ENCODE data around the gene ABCD1. TPM values are rescaled to one million over a fixed set of nuclear protein-coding genes. Genes with fewer than 3 reads are reported as not detected.

The ABCD1 gene
- total RNA-seq, 4 donors from 2014 or later, result 5.9 to 9.4 (median 7.4) TPM

GRCh38 chrX:153771415-153772315 is 47.0 kb downstream of the ABCD1 start:
- H3K9me3 ChIP-seq, result no peaks in the 10 kb centered on the region
- H3K27ac ChIP-seq, result no peak overlapping the region
- H3K27me3 ChIP-seq, result no peaks in the 10 kb centered on the region
- DNase-seq (ENCODE audit: low spot score in 2 of 2), result peak in 1 of 2 donors; percentile 60
- no peaks in the 10 kb centered on the region for H3K36me3 ChIP-seq
- H3K4me1 ChIP-seq, result peaks cover under 1% of the 10 kb centered on the region
- 82% methylated on average over 10 of the region's 37 CpGs for WGBS
- TF ChIP-seq EP300 (IDR thresholded peaks at IDR 0.05) (no peak), CTCF (IDR thresholded peaks at IDR 0.05) (no peak), POLR2AphosphoS5 (IDR thresholded peaks at IDR 0.05) (no peak), POLR2A (IDR thresholded peaks at IDR 0.05) (no peak)
- H3K4me3 ChIP-seq, result no peak overlapping the region

GRCh38 chrX:153772316-153773217 is 47.9 kb downstream of the ABCD1 start:
- H3K27ac ChIP-seq, result no peak overlapping the region
- 84% methylated on average over 4 of the region's 21 CpGs for WGBS
- DNase-seq (ENCODE audit: low spot score in 2 of 2), result no peak
- H3K4me3 ChIP-seq, result no peak overlapping the region
- no peaks in the 10 kb centered on the region for H3K36me3 ChIP-seq
- H3K4me1 ChIP-seq, result no peaks in the 10 kb centered on the region
- no peaks in the 10 kb centered on the region for H3K27me3 ChIP-seq
- TF ChIP-seq CTCF (IDR thresholded peaks at IDR 0.05) (no peak), EP300 (IDR thresholded peaks at IDR 0.05) (no peak), POLR2A (IDR thresholded peaks at IDR 0.05) (no peak), POLR2AphosphoS5 (IDR thresholded peaks at IDR 0.05) (no peak)
- no peaks in the 10 kb centered on the region for H3K9me3 ChIP-seq

GRCh38 chrX:153773218-153773611 is 48.6 kb downstream of the ABCD1 start:
- no peak overlapping the region for H3K4me3 ChIP-seq
- no peaks in the 10 kb centered on the region for H3K9me3 ChIP-seq
- TF ChIP-seq POLR2A (IDR thresholded peaks at IDR 0.05), result no peak
- no peak for TF ChIP-seq CTCF (IDR thresholded peaks at IDR 0.05)
- TF ChIP-seq POLR2AphosphoS5 (IDR thresholded peaks at IDR 0.05), result no peak
- TF ChIP-seq EP300 (IDR thresholded peaks at IDR 0.05), result no peak
- no peaks in the 10 kb centered on the region for H3K36me3 ChIP-seq
- H3K27me3 ChIP-seq, result no peaks in the 10 kb centered on the region
- no peaks in the 10 kb centered on the region for H3K4me1 ChIP-seq
- no CpG with 5 or more reads among the region's 23 CpGs for WGBS
- no peak for DNase-seq (ENCODE audit: low spot score in 2 of 2)
- H3K27ac ChIP-seq, result no peak overlapping the region

GRCh38 chrX:153773741-153774575 is 49.3 kb downstream of the ABCD1 start:
- Histone ChIP-seq H3K27me3 (no peaks in the 10 kb centered on the region), H3K36me3 (no peaks in the 10 kb centered on the region), H3K4me3 (no peak overlapping the region), H3K4me1 (peaks cover 4% of the 10 kb centered on the region), H3K27ac (no peak overlapping the region), H3K9me3 (no peaks in the 10 kb centered on the region)
- no peak for TF ChIP-seq POLR2AphosphoS5 (IDR thresholded peaks at IDR 0.05)
- no peak for TF ChIP-seq POLR2A (IDR thresholded peaks at IDR 0.05)
- TF ChIP-seq EP300 (IDR thresholded peaks at IDR 0.05), result no peak
- TF ChIP-seq CTCF (IDR thresholded peaks at IDR 0.05), result no peak
- DNase-seq (ENCODE audit: low spot score in 2 of 2), result no peak
- 89% methylated on average over 10 of the region's 48 CpGs for WGBS
